Measurements from ENCODE around the gene RDH13. TPM values are rescaled to one million over a fixed set of nuclear protein-coding genes. Genes with fewer than 3 reads are reported as not detected.
A peak's percentile ranks its signal among the peaks of the same experiment; 100 is the strongest.
"Not testable (repeated sequence)": the region's sequence is repeated elsewhere in the genome, so short reads cannot be mapped to it uniquely, and the experiment has no call there.

The RDH13 gene
- 31.6 TPM for total RNA-seq

GRCh38 chr19:55062735-55063491 lies at the start of gene RDH13:
Gene RDH13, minus strand, starts transcription at chr19:55063148. Its CDS starts 116 bp downstream, at chr19:55063032.
- DNase-seq, result peak; percentile 87

DNA sequence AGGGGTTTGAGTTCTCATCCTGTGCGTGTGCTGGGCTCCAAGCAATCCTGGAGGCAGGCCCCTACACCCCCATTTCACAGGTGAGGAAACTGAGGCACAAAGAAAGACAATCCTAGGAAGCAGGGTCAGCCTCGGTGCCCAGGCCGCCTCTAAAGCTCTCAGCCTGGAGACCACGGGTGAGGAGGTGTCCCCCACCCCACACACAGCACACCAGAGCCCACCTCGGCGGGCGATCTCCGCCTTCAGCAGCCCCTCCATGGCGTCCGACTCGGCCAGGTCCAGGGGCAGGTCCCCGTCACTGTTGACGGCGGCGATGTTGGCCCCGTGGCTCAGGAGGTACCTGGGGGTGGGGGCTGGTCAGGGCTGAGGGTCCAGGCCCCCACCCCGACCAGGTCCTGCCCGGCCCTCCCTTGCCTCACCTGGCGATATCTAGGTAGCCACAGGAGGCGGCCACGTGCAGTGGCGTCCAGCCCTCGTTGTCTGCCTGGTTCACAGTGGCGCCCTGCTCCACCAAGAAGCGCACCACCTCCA lies 49.4 kb upstream of the RDH13 start:
- DNase-seq, result no peak

DNA sequence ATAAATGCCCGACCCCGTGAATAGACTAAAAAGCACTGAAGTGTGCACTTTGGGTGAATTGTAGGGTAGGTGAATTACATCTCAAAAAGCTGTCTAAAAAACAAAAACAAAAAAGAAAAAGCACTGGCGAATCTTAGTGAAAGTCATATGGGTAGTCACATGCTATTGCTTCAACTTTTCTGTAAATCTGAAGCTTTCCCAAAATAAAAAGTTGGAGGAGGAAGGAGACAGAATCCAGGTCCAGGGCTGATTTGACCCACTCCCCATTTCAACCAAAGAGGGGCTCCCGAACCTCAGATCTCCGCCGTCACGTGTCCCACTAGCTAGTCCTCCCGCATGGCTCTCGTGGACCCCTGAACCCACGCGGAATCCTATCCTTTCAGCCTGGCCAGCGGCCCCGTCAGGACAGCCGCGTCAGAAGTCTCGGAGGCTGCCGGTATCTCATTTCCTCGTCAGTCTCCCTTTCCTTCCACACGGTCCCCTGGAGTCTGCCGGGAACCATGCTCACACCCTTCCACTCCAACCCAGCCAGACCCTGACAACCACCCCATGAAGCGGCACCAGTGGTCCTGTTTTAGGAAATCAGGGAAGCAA lies 48.4 kb upstream of the RDH13 start:
- no peak for DNase-seq

DNA sequence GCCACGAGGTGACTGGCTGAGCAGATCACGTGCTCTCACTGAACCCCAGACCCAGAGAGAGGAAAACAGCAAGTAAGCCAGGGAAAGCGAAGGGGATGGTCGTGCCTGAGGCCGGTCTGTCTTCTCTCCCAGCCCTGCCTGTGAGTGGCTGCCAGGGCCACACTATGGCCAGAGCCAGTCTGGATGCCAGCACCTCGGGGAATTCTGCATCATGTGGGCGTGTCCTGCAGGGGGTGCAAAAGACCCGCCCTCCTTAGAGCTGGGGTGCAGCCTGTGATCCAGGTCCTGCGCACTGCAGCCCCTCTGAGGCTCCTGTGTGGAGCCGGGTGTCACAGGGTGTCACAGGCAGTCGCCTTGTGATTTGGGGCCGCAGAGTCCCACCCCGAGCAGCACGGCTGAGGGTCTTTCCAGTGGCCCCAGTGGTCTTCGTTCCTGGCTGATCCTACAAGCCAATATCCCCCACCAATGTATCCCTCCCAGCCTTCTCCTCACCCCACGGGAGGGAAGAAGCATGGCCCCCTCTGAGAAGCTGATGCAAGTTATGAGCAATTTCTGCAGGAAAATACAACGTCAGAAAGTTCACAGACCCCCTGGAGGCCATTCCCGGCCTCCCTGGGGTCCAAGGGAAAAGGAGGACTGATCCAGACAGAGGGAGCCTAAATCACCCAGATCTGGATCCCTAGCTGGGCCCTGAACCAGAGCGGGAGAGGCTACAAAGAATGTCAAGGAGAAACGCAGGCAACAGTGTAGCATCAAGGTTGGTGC lies 46.8 kb upstream of the RDH13 start:
- DNase-seq, result no peak

DNA sequence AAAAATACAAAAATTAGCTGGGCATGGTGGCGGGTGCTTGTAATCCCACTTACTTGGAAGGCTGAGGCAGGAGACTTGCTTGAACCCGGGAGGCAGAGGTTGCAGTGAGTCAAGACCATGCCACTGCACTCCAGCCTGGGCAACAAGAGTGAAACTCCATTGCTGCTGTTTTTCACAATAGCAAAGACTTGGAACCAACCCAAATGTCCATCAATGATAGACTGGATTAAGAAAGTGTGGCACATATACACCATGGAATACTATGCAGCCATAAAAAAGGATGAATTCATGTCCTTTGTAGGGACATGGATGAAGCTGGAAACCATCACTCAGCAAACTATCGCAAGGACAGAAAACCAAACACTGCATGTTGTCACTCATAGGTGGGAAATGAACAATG lies 44.3 kb upstream of the RDH13 start:
- DNase-seq, result not testable (repeated sequence)

- DNase-seq, result no peak
Measured at GRCh38 chr19:55106591-55106990, 43.6 kb upstream of the RDH13 start.

GRCh38 chr19:55105237-55105636 lies 42.3 kb upstream of the RDH13 start:
- no peak for DNase-seq

- no peak for DNase-seq
Measured at GRCh38 chr19:55103190-55103589, 40.2 kb upstream of the RDH13 start.

DNA sequence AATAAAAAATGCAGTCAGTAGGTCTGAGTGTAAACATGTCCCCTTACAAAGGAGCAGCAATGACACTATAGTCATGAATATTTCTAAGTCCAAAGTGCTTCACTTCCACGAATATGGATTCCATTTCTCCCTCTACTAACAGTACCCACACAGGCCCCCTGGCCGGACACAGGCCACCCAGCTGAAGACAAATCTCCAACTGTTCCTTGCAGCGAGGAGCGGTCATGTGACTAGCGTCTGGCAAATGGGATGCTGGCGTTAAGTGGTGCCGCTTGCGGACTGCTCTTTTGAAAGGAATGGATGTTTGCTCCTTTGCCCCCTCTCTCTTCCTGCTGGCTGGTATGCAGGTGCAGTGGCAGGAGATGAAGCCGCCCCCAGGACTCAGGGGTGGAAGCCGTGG lies 38.3 kb upstream of the RDH13 start:
- DNase-seq, result no peak

DNA sequence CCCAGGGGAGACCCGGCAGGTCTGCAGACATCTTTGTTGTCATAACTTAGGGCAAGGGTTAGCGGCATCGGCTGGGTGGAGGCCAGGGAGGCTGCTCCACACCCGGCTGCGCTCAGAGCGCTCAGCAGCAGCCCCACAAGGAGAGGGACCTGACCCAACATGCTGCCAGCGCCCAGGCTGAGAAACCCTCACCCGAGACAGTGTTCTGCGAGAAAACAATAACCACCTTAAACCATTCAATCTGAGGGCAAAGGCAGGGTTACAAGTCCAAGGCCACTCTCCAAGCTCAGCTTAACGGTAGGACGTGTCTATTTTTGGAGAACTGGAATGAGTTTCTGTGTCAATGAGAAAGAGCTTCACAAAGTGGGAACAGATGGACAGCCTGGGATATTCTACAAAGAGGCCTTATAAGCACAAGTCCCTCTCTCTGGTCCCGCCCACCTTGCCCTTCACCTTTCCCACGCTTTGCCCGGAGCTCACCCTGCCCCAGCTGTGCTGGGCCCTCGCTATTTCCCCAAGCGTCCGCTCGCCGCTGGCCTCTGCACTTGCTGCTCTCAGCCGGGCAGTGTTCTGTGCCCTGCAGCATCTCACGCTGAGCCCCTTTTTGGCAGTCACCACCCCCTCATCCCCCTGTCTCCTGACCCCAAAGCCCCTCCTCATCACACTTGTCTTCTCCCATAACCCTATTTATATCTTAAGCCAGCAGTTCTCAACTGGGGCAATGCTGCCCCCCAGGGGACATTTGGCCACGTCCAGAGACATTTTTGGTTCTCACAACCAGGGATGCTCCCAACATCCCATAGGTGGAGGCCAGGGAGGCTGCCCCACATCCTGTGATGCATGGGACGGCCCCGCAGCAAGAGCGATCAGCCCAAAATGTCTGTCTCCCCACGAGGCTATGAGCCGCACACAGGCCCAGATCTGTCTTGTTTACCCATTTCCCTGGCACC lies 36.9 kb upstream of the RDH13 start:
- peak; percentile 28 for DNase-seq

GRCh38 chr19:55098716-55099556 lies 36.0 kb upstream of the RDH13 start:
- DNase-seq, result no peak

DNA sequence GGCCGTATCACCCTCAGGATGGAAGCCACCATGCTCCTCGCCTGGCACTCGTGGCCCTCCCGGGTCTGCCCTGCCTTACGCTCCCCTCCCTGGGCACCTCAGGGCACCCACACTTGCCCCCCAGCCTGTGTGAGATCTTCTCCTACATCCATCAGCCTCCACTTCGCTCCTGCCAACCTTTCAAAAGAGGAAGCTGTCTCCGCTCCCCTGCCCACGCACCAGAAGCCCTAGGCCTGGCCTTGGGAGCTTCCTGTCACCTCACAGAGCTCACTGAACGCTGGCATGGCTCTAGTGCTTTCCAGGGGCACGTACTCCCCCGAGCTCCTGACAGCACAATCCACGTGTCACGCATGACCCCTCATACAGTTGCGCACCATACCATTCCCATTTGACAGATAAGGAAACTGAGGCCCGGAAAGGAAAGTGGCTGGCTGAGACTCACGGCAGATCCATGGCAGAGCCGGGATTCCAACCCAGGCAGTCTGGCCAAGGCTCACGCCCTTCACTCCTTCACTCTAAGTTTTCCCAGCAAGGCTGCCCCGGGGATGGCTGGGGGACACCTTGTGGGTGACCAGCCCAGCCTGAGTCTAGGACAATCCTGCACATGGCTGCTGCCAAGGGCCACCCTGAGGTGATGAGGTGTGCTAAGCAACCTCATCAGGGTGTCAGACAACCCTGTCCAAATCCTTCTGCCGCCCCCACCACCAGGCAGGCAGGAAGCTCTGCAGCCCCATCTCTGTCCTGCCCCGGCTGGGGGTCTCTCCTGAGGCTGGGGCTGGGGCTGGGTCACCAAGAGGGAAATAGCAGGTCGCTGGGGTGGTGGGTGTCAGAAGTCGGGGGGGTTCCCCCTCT lies 35.1 kb upstream of the RDH13 start:
- no peak for DNase-seq

GRCh38 chr19:55096061-55096701 lies 33.2 kb upstream of the RDH13 start:
- DNase-seq, result no peak

GRCh38 chr19:55095260-55096060 lies 32.5 kb upstream of the RDH13 start:
- no peak for DNase-seq

GRCh38 chr19:55094456-55095259 lies 31.7 kb upstream of the RDH13 start:
- DNase-seq, result no peak

DNA sequence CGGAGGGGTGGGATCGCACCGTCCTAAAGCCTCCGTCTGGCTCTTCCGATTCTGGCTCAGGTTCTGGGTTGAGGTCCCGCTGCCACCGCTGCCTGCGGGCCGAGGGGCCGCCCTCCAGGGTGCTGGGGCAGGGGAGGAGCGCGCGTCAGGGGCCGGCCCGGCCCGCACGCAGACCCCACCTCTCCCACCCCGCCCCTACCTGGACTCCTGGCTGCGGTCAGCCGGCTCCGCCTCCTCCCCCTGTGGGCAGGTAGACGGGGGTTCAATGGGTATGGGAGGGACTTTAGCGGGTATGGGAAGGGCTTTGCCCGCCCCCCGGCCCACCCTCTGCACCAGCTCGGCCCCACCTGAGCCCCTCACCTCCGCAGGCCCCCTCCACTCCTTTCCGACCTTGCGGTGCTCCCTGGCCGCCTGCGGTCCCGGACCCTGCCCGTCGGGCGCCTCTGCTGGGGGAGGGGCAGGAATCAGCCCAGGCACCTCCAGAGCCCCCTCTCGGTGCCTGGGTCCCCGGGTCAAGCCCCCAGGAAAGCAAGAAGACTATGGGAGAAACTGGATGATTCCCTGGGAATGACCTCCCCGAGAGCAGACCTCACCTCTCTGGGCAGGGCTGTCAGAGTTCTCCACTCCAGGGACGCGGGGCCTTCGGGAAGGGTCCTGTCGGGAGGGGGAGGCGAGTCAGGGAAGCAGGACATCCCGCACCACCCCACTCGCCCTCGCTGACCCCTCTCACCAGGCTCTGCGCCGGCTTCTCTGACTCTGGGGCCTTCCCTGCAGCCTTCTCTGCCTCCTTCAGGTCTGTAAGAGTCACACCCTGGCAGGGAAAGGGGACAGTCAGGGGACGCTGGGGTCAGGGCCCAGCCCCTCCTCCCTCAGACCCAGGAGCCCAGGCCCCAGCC lies 29.7 kb upstream of the RDH13 start:
- no peak for DNase-seq

DNA sequence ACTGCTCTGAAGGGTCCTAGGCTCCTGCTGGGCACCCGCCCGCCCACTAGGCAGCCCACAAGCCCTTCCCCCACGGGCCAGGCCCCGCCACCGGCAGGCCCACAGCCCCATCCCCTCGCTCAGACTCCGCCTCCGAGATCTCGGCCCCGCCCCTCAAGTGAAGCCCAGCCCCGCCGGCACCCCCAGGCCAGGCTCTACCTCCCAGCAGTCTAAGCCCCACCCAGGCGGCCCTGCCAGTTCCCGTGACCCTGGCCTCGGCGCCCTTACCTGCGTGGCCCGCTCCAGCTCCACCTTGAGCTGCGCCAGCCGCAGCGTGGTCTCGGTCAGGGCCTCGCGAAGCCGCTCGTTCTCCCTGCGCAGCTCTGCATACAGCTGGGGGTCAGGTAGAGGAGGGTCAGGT lies 29.0 kb upstream of the RDH13 start:
- no peak for DNase-seq
